NCI-H82 (cell line): ENCODE data around the gene ARHGEF4.

Experiments used
- DNase-seq: peaks from one replicate; lab custom pipeline; 2025; lab: John Stamatoyannopoulos, UW

Gene ARHGEF4

GRCh38 chr2:130819608-130820278 lies 17.0 kb upstream of the ARHGEF4 start:
- no peak for DNase-seq

- no peak for DNase-seq
Measured at GRCh38 chr2:130820279-130820861, 16.3 kb upstream of the ARHGEF4 start.

- no peak for DNase-seq
Measured at GRCh38 chr2:130821867-130822266, 14.8 kb upstream of the ARHGEF4 start.

- no peak for DNase-seq
Measured at GRCh38 chr2:130822766-130823165, 13.9 kb upstream of the ARHGEF4 start.

- peak; percentile 16 for DNase-seq
Measured at GRCh38 chr2:130823171-130823885, 13.4 kb upstream of the ARHGEF4 start.

GRCh38 chr2:130823886-130824491 lies 12.7 kb upstream of the ARHGEF4 start:
- no peak for DNase-seq

GRCh38 chr2:130824492-130825061 lies 12.1 kb upstream of the ARHGEF4 start:
- no peak for DNase-seq

- DNase-seq = no peak
Measured at GRCh38 chr2:130825231-130825965, 11.3 kb upstream of the ARHGEF4 start.

- no peak for DNase-seq
Measured at GRCh38 chr2:130825966-130826253, 10.8 kb upstream of the ARHGEF4 start.

- no peak for DNase-seq
Measured at GRCh38 chr2:130826419-130826818, 10.3 kb upstream of the ARHGEF4 start.

- no peak for DNase-seq
Measured at GRCh38 chr2:130826821-130827501, 9.8 kb upstream of the ARHGEF4 start.

GRCh38 chr2:130827502-130828251 lies 9.0 kb upstream of the ARHGEF4 start:
- DNase-seq = no peak

GRCh38 chr2:130828461-130828860 lies 8.3 kb upstream of the ARHGEF4 start:
- DNase-seq = no peak

GRCh38 chr2:130829015-130829414 lies 7.7 kb upstream of the ARHGEF4 start:
- DNase-seq = no peak

GRCh38 chr2:130830538-130830937 lies 6.2 kb upstream of the ARHGEF4 start:
- DNase-seq = no peak

GRCh38 chr2:130831356-130831755 lies 5.4 kb upstream of the ARHGEF4 start:
- DNase-seq = no peak

- DNase-seq = no peak
Measured at GRCh38 chr2:130832296-130832940, 4.3 kb upstream of the ARHGEF4 start.

- peak; percentile 42 for DNase-seq
Measured at GRCh38 chr2:130834091-130834930, 2.4 kb upstream of the ARHGEF4 start.
